Ureter (tissue), 1 donor: Measurements from ENCODE around the gene MAVS. TPM values are rescaled to one million over a fixed set of nuclear protein-coding genes. Genes with fewer than 3 reads are reported as not detected.
A peak's percentile ranks its signal among the peaks of the same experiment; 100 is the strongest.
"Not testable (repeated sequence)": the region's sequence is repeated elsewhere in the genome, so short reads cannot be mapped to it uniquely, and the experiment has no call there.

Source experiments
- DNase-seq: peaks from one replicate; pipeline ENCODE4 v3.0.0-alpha.2; 2020; ENCODE audit warnings: low spot score
- total RNA-seq: library from RNA; stranded (reverse); gene quantifications from one replicate; pipeline ENCODE4 v1.2.4, GENCODE V29; 2023
- donor health status: DM: yes; HTN: yes; CAD: no.

The MAVS gene
- total RNA-seq, 1 donor from 2014 or later, result 49.2 TPM

GRCh38 chr20:3885715-3886114 is 39.1 kb downstream of the MAVS start:
- DNase-seq, result no peak

GRCh38 chr20:3887876-3888620 is 41.4 kb downstream of the MAVS start:
- no peak for DNase-seq

- DNase-seq, result peak; percentile 99
These were observed 42.2 kb downstream of the MAVS start, which contains the start of gene PANK2 for GRCh38 chr20:3888622-3889488. TSS of gene PANK2 (plus strand) at chr20:3889387.

GRCh38 chr20:3889489-3890397 is 43.1 kb downstream of the MAVS start:
- DNase-seq, result peak; percentile 57

GRCh38 chr20:3890398-3890751 is 43.7 kb downstream of the MAVS start:
- DNase-seq, result no peak

- no peak for DNase-seq
These were observed 44.6 kb downstream of the MAVS start for GRCh38 chr20:3890999-3891929.

GRCh38 chr20:3894796-3895195 is 48.2 kb downstream of the MAVS start:
- no peak for DNase-seq

GRCh38 chr20:3896302-3896701 is 49.7 kb downstream of the MAVS start:
- no peak for DNase-seq

GRCh38 chr20:3896853-3897583 is 50.4 kb downstream of the MAVS start:
- no peak for DNase-seq

GRCh38 chr20:3898181-3898580 is 51.5 kb downstream of the MAVS start:
- DNase-seq, result not testable (repeated sequence)

- no peak for DNase-seq
These were observed 52.0 kb downstream of the MAVS start for GRCh38 chr20:3898639-3899038.

- DNase-seq, result no peak
These were observed 53.6 kb downstream of the MAVS start for GRCh38 chr20:3900187-3900604.

GRCh38 chr20:3901028-3901705 is 54.5 kb downstream of the MAVS start:
- DNase-seq, result no peak

GRCh38 chr20:3901706-3902440 is 55.2 kb downstream of the MAVS start:
- no peak for DNase-seq

GRCh38 chr20:3902446-3902845 is 55.8 kb downstream of the MAVS start:
- no peak for DNase-seq

- no peak for DNase-seq
These were observed 57.6 kb downstream of the MAVS start for GRCh38 chr20:3904224-3904623.

- DNase-seq, result no peak
These were observed 58.2 kb downstream of the MAVS start for GRCh38 chr20:3904857-3905256.
